Stimulated activated CD4-positive, alpha-beta T cell treated with anti-CD3 and anti-CD28 coated beads, Interleukin-15, amount 100 ng/mL, for 24 hours (primary cell): ENCODE measurements around the gene TOPBP1.
"Not testable (repeated sequence)": the region's sequence is repeated elsewhere in the genome, so short reads cannot be mapped to it uniquely, and the experiment has no call there.

Experiments
- DNase-seq: peaks from one replicate; pipeline ENCODE4 v3.0.0-alpha.2; 2020

Gene TOPBP1

GRCh38 chr3:133661454-133662277, at the start of gene TOPBP1:
Gene TOPBP1 (minus strand): TSS chr3:133661941. CDS start chr3:133661127, 814 bp downstream.
- DNase-seq: peak; percentile 94

- no peak for DNase-seq
These were observed 49.3 kb upstream of the TOPBP1 start for GRCh38 chr3:133711013-133711412.

DNA sequence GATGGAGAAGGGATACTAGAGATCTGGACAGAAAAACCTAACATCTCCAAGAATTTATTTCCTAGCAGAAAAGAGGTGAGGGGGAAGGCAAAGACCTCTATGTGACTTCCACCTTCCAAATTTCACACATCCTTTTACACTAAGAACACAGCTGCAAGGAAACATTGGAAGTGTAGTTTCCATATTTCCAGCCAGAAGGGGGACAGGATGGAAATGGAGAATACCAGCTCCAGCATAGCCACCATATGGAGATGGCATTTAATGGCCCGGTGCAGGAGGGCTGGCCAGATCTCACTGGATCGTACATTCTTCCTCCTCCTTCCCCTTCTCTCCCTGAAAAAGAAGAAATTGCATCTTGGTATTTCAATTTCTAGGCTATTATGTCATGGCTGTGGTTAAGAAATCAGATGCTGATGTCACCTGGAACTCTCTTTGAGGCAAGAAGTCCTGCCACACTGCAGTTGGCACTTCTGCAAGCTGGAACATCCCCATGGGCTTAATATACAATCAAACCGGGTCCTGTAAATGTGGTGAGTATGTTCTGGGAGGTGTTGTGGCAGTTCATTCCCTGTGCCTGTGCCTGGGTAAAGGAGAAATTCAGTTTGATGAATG, 47.5 kb upstream of the TOPBP1 start:
- DNase-seq: no peak

GRCh38 chr3:133706033-133706432, 44.3 kb upstream of the TOPBP1 start:
- no peak for DNase-seq

- DNase-seq: no peak
These were observed 42.2 kb upstream of the TOPBP1 start for GRCh38 chr3:133703915-133704314.

DNA sequence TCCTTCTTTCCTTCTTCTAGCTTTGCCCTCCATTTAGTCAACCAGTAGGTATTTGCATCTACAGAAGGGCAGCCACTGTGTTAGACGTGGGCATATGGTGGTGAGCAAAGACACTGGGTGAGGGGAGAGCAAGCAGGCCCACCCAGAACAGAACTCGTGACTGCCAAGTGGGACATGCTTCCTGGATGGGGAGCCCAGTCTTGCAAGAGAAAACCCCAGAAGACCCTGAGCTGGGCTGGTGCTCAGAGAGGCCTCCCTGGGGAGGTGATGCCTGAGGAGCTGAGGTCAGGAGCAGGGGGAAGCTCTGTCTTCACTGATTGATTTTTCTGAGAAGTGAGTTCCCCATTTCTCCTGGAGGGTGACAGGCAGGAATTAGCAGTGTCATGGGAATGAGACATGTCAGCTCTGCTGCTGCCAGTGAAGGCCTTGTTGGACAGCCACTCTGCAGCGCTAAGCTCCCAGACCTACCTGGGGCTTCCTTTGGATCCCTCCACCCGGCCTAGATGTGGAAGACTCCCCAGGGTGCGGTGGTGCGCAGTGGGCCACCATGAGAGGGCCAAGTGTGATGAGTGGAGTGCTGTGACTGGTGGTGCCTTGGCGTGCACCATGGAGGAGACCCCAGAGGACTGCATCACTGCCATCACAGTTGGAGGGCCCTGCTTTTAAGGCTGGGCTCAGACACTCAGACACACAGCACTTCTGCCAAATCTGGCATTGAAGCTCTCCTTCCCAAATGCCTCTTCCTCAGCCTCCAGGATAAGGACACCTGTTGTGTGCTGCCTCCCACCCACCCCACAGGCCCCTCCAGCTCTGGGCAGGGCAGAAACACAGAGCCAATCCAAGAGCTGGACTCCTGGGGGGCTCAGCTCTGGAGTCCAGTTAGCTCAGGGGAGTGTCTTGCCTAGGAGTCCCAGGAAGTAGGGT, 40.0 kb upstream of the TOPBP1 start:
- no peak for DNase-seq

DNA sequence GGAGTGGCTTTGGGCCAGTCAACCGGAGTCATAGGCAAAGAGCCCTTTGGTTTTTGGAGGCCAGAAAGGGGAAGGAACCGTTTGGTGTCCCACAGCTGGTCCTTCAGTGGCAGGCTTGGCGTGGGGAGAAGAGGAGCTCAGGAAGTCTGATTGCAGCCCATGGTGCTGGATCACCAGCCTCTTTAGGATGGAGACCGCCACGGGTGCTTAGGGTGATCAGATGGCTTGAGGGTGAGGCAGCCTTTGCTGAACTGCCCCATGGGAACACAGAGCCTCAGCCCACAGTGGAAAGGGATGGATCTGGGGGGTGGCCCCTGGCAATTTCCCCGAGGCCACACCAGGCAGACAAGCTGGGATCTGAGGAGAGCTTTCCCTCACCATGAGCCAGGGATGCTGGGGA, 38.6 kb upstream of the TOPBP1 start:
- no peak for DNase-seq

GRCh38 chr3:133699903-133700302, 38.2 kb upstream of the TOPBP1 start:
- no peak for DNase-seq

- DNase-seq: no peak
These were observed 37.7 kb upstream of the TOPBP1 start for GRCh38 chr3:133699467-133699866.

DNA sequence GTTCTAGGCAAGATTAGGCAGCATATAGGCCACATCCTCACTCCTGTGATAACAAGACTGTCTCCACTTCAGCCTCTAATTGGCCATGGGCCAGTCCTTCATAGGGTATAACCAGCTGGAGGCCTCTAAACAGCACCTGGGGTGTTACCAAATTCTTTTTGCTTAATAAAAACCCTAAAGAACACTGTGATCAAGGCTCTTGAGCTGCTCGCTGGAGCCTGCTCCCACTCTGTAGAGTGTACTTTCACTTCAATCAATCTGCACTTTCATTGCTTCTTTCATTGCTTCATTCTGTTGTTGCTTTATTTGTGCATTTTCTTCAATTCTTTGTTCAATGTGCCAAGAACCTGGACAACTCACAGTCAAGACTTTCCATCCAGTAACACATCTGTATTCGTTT, 36.2 kb upstream of the TOPBP1 start:
- no peak for DNase-seq

DNA sequence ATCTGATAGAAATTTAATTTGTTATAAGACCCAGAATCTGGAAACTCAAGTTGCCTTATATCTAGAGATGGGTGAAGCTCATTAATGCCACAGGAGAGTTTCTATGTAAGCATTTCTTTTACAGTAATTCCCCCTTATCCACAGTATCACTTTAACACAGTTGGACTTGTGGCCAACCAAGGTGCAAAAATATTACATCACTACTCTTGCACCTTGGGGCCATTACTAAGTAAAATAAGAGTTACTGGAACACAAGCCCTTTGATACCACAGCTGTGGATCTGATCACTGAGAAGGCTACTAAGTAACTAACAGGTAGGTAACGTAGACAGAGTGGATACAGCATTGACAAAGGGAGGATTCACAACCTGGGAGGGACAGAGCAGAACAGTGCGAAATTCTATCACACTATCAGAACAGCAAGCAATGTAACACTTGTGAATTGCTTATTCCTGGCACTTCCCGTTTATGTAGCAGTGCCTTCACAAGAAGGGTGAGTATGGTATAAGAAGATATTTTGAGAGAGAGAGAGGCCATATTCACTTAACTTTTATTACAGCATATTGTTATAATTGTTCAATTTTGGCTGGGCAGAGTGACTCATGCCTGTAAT, 33.9 kb upstream of the TOPBP1 start:
- no peak for DNase-seq

GRCh38 chr3:133694288-133695268, 32.8 kb upstream of the TOPBP1 start:
- DNase-seq: no peak

- no peak for DNase-seq
These were observed 32.1 kb upstream of the TOPBP1 start for GRCh38 chr3:133693821-133694220.

DNA sequence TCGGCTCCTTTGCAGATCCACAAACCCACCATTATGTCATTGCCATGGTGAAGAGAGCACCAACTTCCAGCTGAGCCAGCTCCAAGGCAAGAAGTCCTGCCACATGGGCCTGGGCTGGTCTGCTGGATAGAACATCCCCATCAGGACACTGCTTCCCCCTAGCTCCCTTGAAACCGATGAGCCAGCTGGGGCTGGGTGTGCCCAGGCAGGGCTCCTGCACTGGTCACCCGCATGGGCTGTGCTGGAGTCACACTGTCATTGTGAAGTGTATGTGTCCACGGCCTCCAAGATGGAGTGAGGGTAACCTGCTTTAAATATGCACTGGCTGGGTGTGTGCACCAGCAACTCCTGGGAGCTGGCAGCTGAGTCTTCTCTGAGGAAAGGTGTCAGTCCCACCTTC, 31.0 kb upstream of the TOPBP1 start:
- no peak for DNase-seq

DNA sequence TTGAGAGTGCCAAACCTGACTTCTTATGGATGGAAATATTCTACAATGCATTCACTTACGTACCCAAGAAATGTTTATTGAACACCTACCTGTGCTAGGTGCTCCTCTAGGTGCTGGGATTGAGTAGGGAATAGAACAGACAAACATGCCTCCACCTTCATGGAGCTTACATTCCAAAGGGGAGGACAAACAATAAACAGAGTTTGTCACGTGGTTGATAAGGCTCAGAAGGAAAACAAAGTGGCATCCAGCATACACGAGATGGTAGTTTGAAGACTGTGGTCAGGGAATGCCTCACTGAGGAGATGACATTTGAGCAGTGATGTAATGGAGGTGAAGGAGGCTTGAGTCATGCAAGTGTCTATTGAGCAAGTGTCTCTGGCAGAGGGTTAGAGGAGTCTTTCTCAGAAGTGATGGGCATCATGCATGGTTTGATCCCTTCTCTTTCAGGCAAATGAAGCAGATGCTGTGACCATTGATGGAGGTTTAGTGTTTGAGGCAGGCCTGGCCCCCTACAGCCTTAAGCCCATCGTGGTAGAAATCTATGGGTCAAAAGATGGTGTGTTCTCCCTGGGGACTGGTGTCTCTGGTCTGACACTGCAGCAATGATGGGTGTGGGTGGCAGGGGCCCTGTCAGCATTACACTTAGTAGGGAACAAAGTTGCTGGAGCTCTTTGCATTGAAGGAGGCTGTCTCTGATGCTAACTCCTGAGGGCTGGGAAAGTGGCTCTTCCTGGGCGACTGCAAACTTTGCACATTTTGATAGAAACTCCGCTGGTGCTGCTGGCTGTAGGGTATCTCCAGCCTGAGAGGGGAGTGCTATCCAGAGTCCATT, 29.7 kb upstream of the TOPBP1 start:
- no peak for DNase-seq

DNA sequence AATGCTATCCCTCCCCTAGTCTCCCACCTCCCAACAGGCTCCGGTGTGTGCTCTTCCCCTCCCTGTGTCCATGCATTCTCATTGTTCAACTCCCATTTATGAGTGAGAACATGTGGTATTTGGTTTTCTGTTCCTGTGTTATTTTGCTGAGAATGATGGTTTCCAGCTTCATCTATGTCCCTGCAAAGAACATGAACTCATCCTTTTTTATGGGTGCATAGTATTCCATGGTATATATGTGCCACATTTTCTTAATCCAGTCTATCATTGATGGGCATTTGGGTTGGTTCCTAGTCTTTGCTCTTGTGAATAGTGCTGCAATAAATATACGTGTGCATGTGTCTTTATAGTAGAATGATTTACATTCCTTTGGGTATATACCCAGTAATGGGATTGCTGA, 16.3 kb upstream of the TOPBP1 start:
- DNase-seq: not testable (repeated sequence)

DNA sequence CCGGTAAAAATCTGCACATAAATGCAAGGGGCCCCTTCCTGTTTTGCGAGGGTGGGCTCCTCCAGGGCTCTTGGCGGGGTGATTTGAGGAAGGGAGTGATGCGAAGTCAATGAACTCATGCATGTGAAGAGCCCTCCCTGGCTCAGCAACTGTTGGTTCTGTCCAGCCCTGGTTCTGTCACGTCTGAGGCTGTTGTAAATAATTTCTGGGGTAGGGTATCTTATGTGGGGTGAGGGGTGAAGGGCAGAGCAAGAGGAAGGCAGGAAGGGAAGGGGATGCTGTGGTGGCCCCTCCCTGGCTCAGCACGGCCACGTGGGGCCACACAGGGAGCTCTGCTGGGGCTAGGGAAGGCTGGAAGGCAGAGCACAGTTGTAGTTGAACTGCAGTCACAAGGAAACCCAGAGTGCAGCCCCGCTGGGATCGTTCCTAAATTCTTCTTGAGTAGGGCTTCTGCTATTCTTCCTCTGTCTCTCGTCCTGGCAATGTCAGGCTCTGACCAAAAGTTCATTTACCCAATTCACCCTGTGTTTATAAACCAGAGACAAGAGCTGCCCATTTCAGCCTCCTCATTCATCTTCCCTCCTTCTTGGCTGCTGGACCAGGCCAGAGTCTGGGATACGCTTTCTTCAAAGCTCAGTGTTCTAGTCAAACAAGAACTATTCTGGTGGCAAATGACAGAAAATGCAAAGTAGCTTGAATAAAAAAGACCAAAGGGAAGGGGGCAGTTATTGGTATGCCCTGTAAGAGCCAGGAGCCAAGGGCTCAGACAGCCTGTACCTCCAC, 14.8 kb upstream of the TOPBP1 start:
- no peak for DNase-seq

GRCh38 chr3:133675631-133676335, 14.0 kb upstream of the TOPBP1 start:
- DNase-seq: no peak

DNA sequence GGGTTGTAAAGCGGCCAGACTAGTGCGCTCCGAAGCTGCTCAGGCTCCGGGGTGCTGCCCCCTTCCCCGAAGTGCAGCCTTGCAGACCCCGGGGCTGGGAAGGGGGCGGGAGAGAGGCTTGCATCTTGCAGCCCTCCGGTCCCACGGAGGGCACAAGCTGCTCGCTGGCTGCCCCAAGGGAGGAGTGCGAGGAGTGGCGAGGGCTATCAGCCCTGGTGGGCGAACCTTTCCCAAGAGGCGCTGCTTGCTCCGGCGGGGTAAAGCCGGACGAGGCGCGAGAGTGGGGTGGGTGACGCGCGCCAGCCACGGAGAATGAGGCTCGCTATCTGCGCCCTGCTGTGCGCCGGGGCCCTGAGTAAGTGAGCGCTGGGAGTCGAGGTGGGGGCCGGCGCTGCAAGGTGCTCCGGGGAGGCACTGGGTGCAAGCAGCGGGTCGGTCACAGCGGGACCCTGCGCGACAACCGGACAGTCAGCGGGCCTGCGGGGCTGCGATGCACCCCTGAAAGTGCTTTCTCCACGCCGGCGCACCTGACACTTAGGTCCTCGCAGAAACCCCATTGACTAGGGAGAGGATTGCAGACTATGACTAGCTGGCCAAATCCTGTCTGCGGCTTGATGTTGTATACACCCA, 12.7 kb upstream of the TOPBP1 start:
- no peak for DNase-seq
